Psoas muscle (tissue), 8 donors: Measurements from ENCODE around the gene PRKCH. TPM values are rescaled to one million over a fixed set of nuclear protein-coding genes. Genes with fewer than 3 reads are reported as not detected.

Source experiments
- ATAC-seq, 4 donors: fragments of 200-7000 bp; cut with Tn5 transposase; one replicate each; pipeline ENCODE4 v1.9.1; 2020; ENCODE audit warnings: moderate library complexity in 3 of 4, mild to moderate bottlenecking in 2 of 4
- DNase-seq, 2 donors: peaks; one replicate each; pipeline ENCODE4 v3.0.0-alpha.2; 2020
- H3K27ac ChIP-seq: fragments of 200-600 bp; one replicate; pipeline ENCODE4 v1.8.0; 2022
- H3K27me3 ChIP-seq, 3 donors: fragments of 200-600 bp in 1 of 3; one replicate each; pipeline versions ENCODE4 v1.6.1 to v1.8.0; 2013 to 2022; ENCODE audit warnings: low read length in 2 of 3, mild to moderate bottlenecking in 2 of 3, moderate library complexity in 1 of 3; ENCODE audit not compliant: insufficient read depth in 3 of 3
- H3K36me3 ChIP-seq, 2 donors: fragments of 200-600 bp in 1 of 2; one replicate each; pipeline versions ENCODE4 v1.6.1 to v1.8.0; 2013 to 2022; ENCODE audit warnings: low read depth in 1 of 2, mild to moderate bottlenecking in 1 of 2, moderate library complexity in 1 of 2; ENCODE audit not compliant: insufficient read depth in 1 of 2
- H3K4me1 ChIP-seq: fragments of 200-600 bp; one replicate; pipeline ENCODE4 v1.8.0; 2022
- H3K4me3 ChIP-seq: fragments of 200-600 bp; one replicate; pipeline ENCODE4 v1.8.0; 2022; ENCODE audit warnings: mild to moderate bottlenecking
- H3K9me3 ChIP-seq: fragments of 200-600 bp; one replicate; pipeline ENCODE4 v1.8.0; 2022
- WGBS, 3 donors: extraction: QIAGEN DNeasy Blood & Tissue Kit; methylation state at CpG; one replicate each; pipeline versions ENCODE4 v1.1.6 to v1.1.7; 2013; 5-methylcytosine and 5-hydroxymethylcytosine counted together
- intact Hi-C, 2 donors: fragments of 100-400 bp; cut with DNase I; formaldehyde crosslinking; loops; one replicate each; pipeline versions ENCODE4 v1.11.0 to v1.14.2; 2022
- polyA plus RNA-seq, 3 donors: library from polyadenylated mRNA; stranded (reverse); fragments of 200-250 nt; gene quantifications; one replicate each; pipeline ENCODE4 v1.2.3, GENCODE V29; 2013
- total RNA-seq, 4 donors: library from RNA; stranded (reverse); fragmentation: NEBNext Ultra II Directional in 2 of 4; extraction: Animal tissue kit (Norgen Biotek cat#: 25700) in 2 of 4; gene quantifications; one replicate each; pipeline versions ENCODE4 v1.2.1 to v1.2.4, GENCODE V29; 2021 to 2023
- TF ChIP-seq, protein P1 (sequence below): fragments of 200-600 bp; IDR thresholded peaks from one replicate; pipeline ENCODE4 v1.8.0; 2022; ENCODE audit warnings: antibody characterized with exemption
- donor health status: healthy with polysubstance abuse.
- donor health status: DM: no; HTN: no; CAD: no; lungs with moderate emphysema.
- donor health status: Bipolar disorder and iron deficiency.
- donor health status: healthy.
- donor health status: DM: yes; HTN: yes; CAD: no.
- donor health status: DM: no; HTN: no; CAD: no.
- donor health status: DM: no; HTN: no; CAD: no.
- donor health status: DM: yes; HTN: yes; CAD: no.

The PRKCH gene
- total and polyA plus RNA-seq, 7 donors, result 5.9 to 17.9 (median 11.1) TPM

DNA sequence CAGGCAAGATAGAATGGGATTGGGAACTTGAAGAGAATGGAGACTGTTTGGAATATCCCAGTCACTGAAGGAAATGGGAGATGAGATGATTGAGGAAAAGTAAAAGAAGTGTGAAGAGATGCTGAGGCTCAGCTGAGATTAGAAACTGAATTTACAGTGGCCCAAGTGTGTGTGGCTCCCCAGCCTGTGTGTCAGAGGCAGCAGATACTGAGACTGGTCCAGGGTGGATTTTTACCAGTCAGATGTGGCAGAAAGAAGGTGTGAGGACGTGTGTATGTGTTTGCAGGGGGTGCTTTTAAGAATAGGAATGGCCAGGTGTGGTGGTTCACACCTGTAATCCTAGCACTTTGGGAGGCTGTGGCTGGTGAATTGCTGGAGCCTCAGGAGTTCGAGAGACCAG is 42.9 kb downstream of the PRKCH start:
- H3K27me3 ChIP-seq, result no peaks in the 10 kb centered on the region
- peaks cover 15% of the 10 kb centered on the region for H3K4me1 ChIP-seq
- no peaks in the 10 kb centered on the region for H3K36me3 ChIP-seq
- no peak for DNase-seq
- H3K9me3 ChIP-seq, result no peaks in the 10 kb centered on the region
- no peak overlapping the region for H3K27ac ChIP-seq
- intact Hi-C loops, result loop anchor here in 1 of 2 donors (5.0 kb wide), 1 partner anchor 52 kb away; no protein-coding TSS in a partner anchor
- ATAC-seq, result no peak
- TF ChIP-seq, protein P1, sequence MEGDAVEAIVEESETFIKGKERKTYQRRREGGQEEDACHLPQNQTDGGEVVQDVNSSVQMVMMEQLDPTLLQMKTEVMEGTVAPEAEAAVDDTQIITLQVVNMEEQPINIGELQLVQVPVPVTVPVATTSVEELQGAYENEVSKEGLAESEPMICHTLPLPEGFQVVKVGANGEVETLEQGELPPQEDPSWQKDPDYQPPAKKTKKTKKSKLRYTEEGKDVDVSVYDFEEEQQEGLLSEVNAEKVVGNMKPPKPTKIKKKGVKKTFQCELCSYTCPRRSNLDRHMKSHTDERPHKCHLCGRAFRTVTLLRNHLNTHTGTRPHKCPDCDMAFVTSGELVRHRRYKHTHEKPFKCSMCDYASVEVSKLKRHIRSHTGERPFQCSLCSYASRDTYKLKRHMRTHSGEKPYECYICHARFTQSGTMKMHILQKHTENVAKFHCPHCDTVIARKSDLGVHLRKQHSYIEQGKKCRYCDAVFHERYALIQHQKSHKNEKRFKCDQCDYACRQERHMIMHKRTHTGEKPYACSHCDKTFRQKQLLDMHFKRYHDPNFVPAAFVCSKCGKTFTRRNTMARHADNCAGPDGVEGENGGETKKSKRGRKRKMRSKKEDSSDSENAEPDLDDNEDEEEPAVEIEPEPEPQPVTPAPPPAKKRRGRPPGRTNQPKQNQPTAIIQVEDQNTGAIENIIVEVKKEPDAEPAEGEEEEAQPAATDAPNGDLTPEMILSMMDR, result no peak
- no peak overlapping the region for H3K4me3 ChIP-seq
- 71 to 79% (median 76%) methylated on average over 2 of the region's 2 CpGs for WGBS, 3 donors

DNA sequence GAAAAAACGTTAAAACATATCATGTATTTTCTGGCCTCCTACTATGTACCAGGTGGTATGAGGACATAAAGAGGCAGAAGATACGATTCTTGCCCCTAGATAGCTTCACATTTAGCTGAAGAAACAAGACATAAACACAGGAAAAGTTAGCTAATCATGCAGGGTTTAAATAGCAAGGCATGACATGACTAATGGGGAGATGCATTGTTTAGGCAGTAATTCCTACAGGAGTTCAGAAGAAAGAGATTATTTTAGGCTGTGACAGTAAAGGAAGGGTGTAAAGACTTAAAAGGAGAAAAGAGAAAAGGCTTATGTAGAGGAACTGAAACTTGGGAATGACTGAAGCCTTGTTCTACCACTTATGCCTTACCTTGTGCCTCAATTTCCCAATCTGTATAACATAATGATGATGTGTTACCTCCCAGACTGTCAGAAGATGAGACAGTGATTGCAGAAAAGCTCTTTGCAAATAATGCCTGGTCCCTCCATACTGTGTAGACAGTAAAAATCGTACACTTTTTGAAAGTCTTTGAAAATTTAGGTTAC is 44.4 kb downstream of the PRKCH start:
- Histone ChIP-seq H3K4me1 (peaks cover 16% of the 10 kb centered on the region), H3K36me3 (no peaks in the 10 kb centered on the region), H3K4me3 (no peak overlapping the region), H3K27ac (no peak overlapping the region), H3K27me3 (no peaks in the 10 kb centered on the region), H3K9me3 (no peaks in the 10 kb centered on the region)
- WGBS, 3 donors, result 48 to 61% (median 60%) methylated on average over 3 of the region's 3 CpGs
- intact Hi-C loops, result no loop called here
- TF ChIP-seq, protein P1, result no peak
- DNase-seq, result no peak
- no peak for ATAC-seq

DNA sequence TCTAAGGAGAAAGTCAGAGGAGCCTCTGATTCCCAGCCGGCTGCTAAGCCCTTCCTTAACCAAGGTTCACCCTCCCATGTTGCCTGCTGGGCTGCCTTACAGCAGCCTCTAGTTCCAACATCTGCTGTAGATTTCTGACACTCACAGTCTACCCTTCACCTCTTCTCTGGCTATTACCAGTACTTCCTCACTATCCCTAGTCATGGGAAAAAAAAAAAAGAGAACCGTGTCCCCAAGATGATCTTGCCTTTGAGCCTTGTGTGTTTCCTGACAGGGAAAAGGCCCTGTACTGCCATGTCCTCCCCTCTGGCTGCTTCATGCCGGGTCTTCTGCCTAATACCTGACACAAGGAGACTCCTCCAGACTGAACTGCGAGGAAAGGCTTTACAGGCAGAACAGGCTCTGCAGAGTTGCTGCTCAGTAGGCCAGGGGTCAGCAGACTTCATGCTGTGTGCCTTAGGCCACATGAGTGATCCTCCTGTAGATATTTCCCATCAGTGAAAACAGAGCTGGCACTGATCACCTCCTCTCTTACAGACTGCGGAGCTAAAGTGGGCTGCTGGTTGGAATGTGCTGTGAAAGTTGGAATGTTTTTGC is 46.8 kb downstream of the PRKCH start:
- ATAC-seq, result peak in 2 of 4 donors; percentile 36 to 38
- Histone ChIP-seq H3K4me3 (no peak overlapping the region), H3K27ac (no peak overlapping the region), H3K4me1 (peaks cover 16% of the 10 kb centered on the region), H3K27me3 (no peaks in the 10 kb centered on the region), H3K9me3 (no peaks in the 10 kb centered on the region), H3K36me3 (no peaks in the 10 kb centered on the region)
- 69 to 72% (median 70%) methylated on average over 5 of the region's 5 CpGs for WGBS, 3 donors
- no peak for DNase-seq
- TF ChIP-seq, protein P1, result no peak
- intact Hi-C loops, result no loop called here

DNA sequence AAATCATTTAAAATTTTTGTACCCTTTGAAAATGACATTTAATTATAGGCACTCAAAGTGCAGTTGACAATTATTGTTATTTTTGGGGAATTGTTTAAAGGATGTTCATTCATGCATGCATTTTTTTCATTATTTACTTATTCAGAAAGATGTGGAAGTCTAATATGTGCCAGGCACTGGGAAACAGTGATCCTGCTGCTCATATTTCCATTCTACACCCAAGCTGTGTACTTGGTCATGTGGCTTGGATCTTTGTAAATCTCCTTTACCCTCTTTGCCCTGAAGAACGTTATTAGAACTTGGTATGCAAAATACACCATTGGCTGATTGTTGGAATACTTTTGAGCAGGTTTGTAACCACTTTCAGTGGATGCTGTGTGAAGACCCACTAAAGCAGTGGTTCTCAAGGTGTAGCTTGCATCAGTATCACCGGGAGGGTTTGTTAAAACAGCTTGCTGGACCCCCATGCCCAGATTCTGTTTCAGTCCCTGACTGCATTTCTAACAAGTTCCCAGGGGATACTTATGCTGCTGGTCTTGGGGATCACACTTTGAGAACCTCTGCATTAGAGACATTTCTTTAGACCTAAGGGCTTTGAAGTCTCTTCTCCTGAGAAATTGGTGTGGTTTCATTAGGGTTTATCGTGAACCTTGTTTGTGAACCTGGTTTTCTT is 47.5 kb downstream of the PRKCH start:
- Histone ChIP-seq H3K27me3 (no peaks in the 10 kb centered on the region), H3K9me3 (no peaks in the 10 kb centered on the region), H3K4me3 (no peak overlapping the region), H3K36me3 (no peaks in the 10 kb centered on the region), H3K4me1 (peaks cover 16% of the 10 kb centered on the region), H3K27ac (no peak overlapping the region)
- WGBS, 3 donors, result 53 to 58% (median 54%) methylated on average over 3 of the region's 3 CpGs
- intact Hi-C loops, result no loop called here
- no peak for ATAC-seq
- DNase-seq, result no peak
- TF ChIP-seq, protein P1, result no peak
